RWPE1 (cell line): Measurements from ENCODE around the gene DCST1.

Source experiments
- CTCF ChIA-PET: fragments of 350-600 bp; sonication (Branson Sonifier 250); formaldehyde crosslinking; extraction: SDS; loops from one replicate; lab custom pipeline; 2021; lab: Yijun Ruan, JAX
- POLR2A ChIA-PET: fragments of 400-600 bp; formaldehyde crosslinking; extraction: SDS; loops from one replicate; lab custom pipeline; 2020; ENCODE audit warnings: antibody characterized with exemption; ENCODE audit not compliant: low non-redundant PET; lab: Yijun Ruan, JAX
- DNase-seq: peaks from one replicate; pipeline ENCODE4 v3.0.0; 2012; ENCODE audit warnings: low spot score
- H3K27ac ChIP-seq: fragments of 450-650 bp; 2 replicates; pipeline ENCODE4 v1.5.1; 2017
- CTCF ChIP-seq: fragments of 450-650 bp; conservative IDR thresholded peaks from 2 replicates; pipeline ENCODE4 v1.5.1; 2017; ENCODE audit warnings: low read depth, mild to moderate bottlenecking

DCST1 gene

GRCh38 chr1:155091071-155092051, 57.7 kb downstream of the DCST1 start:
- TF ChIP-seq CTCF: peak; percentile 95
- CTCF ChIA-PET: interaction anchor here (0.5 to 2.5 kb wide), 32 partner anchors 8 to 313 kb away, joined by 3 to 29 read pairs (median 4); partner anchors contain the start of genes EFNA4, KRTCAP2, PBXIP1 and SHC1
- DNase-seq: peak; percentile 57
- no peak overlapping the region for H3K27ac ChIP-seq
- POLR2A ChIA-PET: no interaction called here

DNA sequence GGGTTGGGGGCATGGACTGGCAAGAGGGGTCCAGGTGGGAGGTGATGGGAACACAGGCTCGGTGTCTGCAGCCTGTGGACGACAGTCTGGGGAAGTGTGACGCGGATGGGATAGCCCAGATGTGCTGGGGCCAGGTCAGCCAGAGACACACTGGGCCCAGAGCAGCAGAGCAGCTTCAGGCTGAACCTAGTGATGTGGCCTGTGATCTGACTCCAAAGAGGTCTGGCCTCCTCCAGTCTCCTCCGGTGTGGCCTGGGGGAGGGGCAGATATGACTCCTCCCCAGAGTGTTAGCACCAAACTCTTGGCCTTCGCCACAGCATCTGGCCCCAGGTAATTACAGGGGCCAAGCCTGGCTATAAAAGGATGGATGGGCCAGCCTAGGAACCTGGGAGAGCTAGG, 58.5 kb downstream of the DCST1 start:
- CTCF ChIA-PET: interaction anchor here (0.5 to 2.5 kb wide), 28 partner anchors 9 to 239 kb away, joined by 3 to 29 read pairs (median 4); partner anchors contain the start of genes EFNA4, KRTCAP2, PBXIP1 and SHC1
- TF ChIP-seq CTCF: no peak
- POLR2A ChIA-PET: no interaction called here
- H3K27ac ChIP-seq: no peak overlapping the region
- no peak for DNase-seq

DNA sequence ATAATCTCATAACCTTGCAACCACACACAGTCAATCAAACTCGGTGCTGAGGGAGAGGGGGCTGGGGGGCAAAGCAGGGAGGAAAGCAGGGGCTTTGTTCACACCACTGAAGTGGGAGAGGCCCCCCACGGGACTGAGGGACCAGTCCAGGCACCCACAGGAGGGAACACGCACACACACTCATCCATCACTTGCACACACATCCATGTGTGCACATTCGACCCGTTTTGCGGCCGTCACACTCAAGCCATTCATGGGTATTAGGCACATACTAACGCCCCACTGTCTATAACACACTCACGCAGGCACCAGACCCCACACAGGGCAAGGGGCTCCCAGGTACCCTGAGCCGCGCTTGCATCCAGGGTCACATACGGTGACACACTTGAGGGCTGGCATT, 59.0 kb downstream of the DCST1 start:
- TF ChIP-seq CTCF: no peak
- no peak overlapping the region for H3K27ac ChIP-seq
- ChIA-PET POLR2A (no interaction called here), CTCF (interaction anchor here (1.6 to 2.5 kb wide), 3 partner anchors 9 to 77 kb away, joined by 5 to 29 read pairs (median 17); no protein-coding TSS in a partner anchor)
- DNase-seq: no peak

- H3K27ac ChIP-seq: peak overlapping the region; percentile 72
- CTCF ChIA-PET: interaction anchor here (0.8 to 2.5 kb wide), 3 partner anchors 9 to 74 kb away, joined by 6 to 15 read pairs (median 12); no protein-coding TSS in a partner anchor
- TF ChIP-seq CTCF: peak; percentile 66
- DNase-seq: no peak
- POLR2A ChIA-PET: no interaction called here
Observed at GRCh38 chr1:155093911-155094621, 60.4 kb downstream of the DCST1 start.

- DNase-seq: no peak
- ChIA-PET CTCF (interaction anchor here (0.6 to 2.5 kb wide), 3 partner anchors 9 to 73 kb away, joined by 4 to 15 read pairs (median 12); no protein-coding TSS in a partner anchor), POLR2A (no interaction called here)
- TF ChIP-seq CTCF: no peak
- peak overlapping the region; percentile 72 for H3K27ac ChIP-seq
Observed at GRCh38 chr1:155094622-155094948, 61.0 kb downstream of the DCST1 start.

GRCh38 chr1:155099331-155099730, 65.7 kb downstream of the DCST1 start:
- CTCF ChIA-PET: interaction anchor here (1.4 kb wide), 1 partner anchor 68 kb away, joined by 5 read pairs; no protein-coding TSS in a partner anchor
- H3K27ac ChIP-seq: no peak overlapping the region
- TF ChIP-seq CTCF: no peak
- DNase-seq: no peak
- POLR2A ChIA-PET: no interaction called here
